SU-DHL-6 (cell line): ENCODE results near the gene RHBDD2.
A peak's percentile ranks its signal among the peaks of the same experiment; 100 is the strongest.

Source experiments
- H2AFZ ChIP-seq: fragments of 200-600 bp; sonication (generic); 2 replicates; pipeline ENCODE4 v1.6.1; 2014; ENCODE audit warnings: low read depth, mild to moderate bottlenecking, moderate library complexity, mixed read lengths, antibody characterized with exemption, low read length; ENCODE audit not compliant: severe bottlenecking
- H3F3A ChIP-seq: fragments of 200-600 bp; shearing (Covaris generic); 2 replicates; pipeline ENCODE4 v1.6.0; 2016; ENCODE audit warnings: antibody characterized with exemption, mild to moderate bottlenecking; ENCODE audit not compliant: insufficient read depth
- H3K27ac ChIP-seq: fragments of 200-600 bp; sonication (generic); 2 replicates; pipeline ENCODE4 v1.5.1; 2016; ENCODE audit warnings: low read depth, mild to moderate bottlenecking, low read length, moderate library complexity, mixed read lengths
- H3K27me3 ChIP-seq: fragments of 200-600 bp; sonication (generic), shearing (Covaris generic); 2 replicates; pipeline ENCODE4 v1.6.0; 2014; ENCODE audit warnings: mild to moderate bottlenecking, low read length
- H3K36me3 ChIP-seq: fragments of 200-600 bp; sonication (generic); 2 replicates; pipeline ENCODE4 v1.6.1; 2014; ENCODE audit warnings: mild to moderate bottlenecking, low read length, mixed read lengths
- H3K4me2 ChIP-seq: fragments of 300-600, 200-600 bp; shearing (Covaris generic), sonication (generic); 2 replicates; pipeline ENCODE4 v1.6.0; 2014; ENCODE audit warnings: low read length, low read depth, mild to moderate bottlenecking; ENCODE audit not compliant: poor library complexity, severe bottlenecking
- H3K4me3 ChIP-seq: fragments of 200-600 bp; sonication (generic); 2 replicates; pipeline ENCODE4 v1.5.1; 2014; ENCODE audit warnings: antibody characterized with exemption, low read length, mild to moderate bottlenecking, mixed read lengths; ENCODE audit not compliant: insufficient read depth, poor library complexity, severe bottlenecking
- H3K79me2 ChIP-seq: fragments of 200-600 bp; sonication (generic); 2 replicates; pipeline ENCODE4 v1.6.1; 2014; ENCODE audit warnings: mild to moderate bottlenecking, low read length, moderate library complexity; ENCODE audit not compliant: insufficient read depth
- H3K9ac ChIP-seq: fragments of 200-600 bp; sonication (generic); 2 replicates; pipeline ENCODE4 v1.7.0; 2014; ENCODE audit warnings: mild to moderate bottlenecking, low read length
- H3K9me2 ChIP-seq: fragments of 200-600 bp; sonication (generic); replicated peaks from 2 replicates; pipeline ENCODE4 v1.6.1; 2014; ENCODE audit warnings: low read length; ENCODE audit not compliant: insufficient read depth
- H3K9me3 ChIP-seq: fragments of 200-600 bp; sonication (generic); 2 replicates; pipeline ENCODE4 v1.6.1; 2014; ENCODE audit warnings: low read length, mixed read lengths; ENCODE audit not compliant: insufficient read depth
- H4K20me1 ChIP-seq: fragments of 200-600 bp; sonication (generic); 2 replicates; pipeline ENCODE4 v1.6.1; 2014; ENCODE audit warnings: low read depth, mild to moderate bottlenecking, antibody characterized with exemption, low read length, moderate library complexity, mixed read lengths
- CTCF ChIP-seq: fragments of 200-600 bp; sonication (generic); IDR thresholded peaks from one replicate; pipeline ENCODE4 v1.5.1; 2017; ENCODE audit warnings: antibody characterized with exemption, mild to moderate bottlenecking, low read length, moderate library complexity; ENCODE audit not compliant: insufficient read depth, poor library complexity, severe bottlenecking
- EZH2phosphoT487 ChIP-seq: fragments of 200-600 bp; sonication (generic), shearing (Covaris generic); conservative IDR thresholded peaks from 2 replicates; pipeline ENCODE4 v1.6.1; 2018; ENCODE audit warnings: mild to moderate bottlenecking, antibody characterized with exemption, low read length, moderate library complexity, mixed read lengths

RHBDD2 gene

GRCh38 chr7:75878312-75878768, 494 bp upstream of the RHBDD2 start:
- peak overlapping the region; percentile 22; the same call in 1 of the 2 replicates for H3K27ac ChIP-seq
- H4K20me1 ChIP-seq: no peaks in the 10 kb centered on the region
- no peaks in the 10 kb centered on the region for H3K27me3 ChIP-seq
- H2AFZ ChIP-seq: peak overlapping the region; percentile 81
- peak overlapping the region; percentile 35; the same call in 1 of the 2 replicates for H3K9ac ChIP-seq
- peak overlapping the region; percentile 39 for H3K4me3 ChIP-seq
- H3K79me2 ChIP-seq: peaks cover 7% of the 10 kb centered on the region
- no peaks in the 10 kb centered on the region for H3K9me3 ChIP-seq
- H3K36me3 ChIP-seq: no peaks in the 10 kb centered on the region
- no peaks in the 10 kb centered on the region for H3K9me2 ChIP-seq
- TF ChIP-seq CTCF (no peak), EZH2phosphoT487 (no peak)
- no peaks in the 10 kb centered on the region for H3F3A ChIP-seq
- peak overlapping the region; percentile 61 for H3K4me2 ChIP-seq

GRCh38 chr7:75879771-75880184, 944 bp downstream of the RHBDD2 start:
- Histone ChIP-seq H3K27ac (no peak overlapping the region), H3K9ac (peak overlapping the region; percentile 76), H3F3A (no peaks in the 10 kb centered on the region), H2AFZ (no peak overlapping the region), H3K79me2 (peaks cover 7% of the 10 kb centered on the region), H3K4me2 (peak overlapping the region; percentile 76), H3K4me3 (peak overlapping the region; percentile 70), H3K9me3 (no peaks in the 10 kb centered on the region), H3K36me3 (no peaks in the 10 kb centered on the region), H3K27me3 (no peaks in the 10 kb centered on the region), H3K9me2 (no peaks in the 10 kb centered on the region), H4K20me1 (no peaks in the 10 kb centered on the region)
- TF ChIP-seq EZH2phosphoT487 (no peak), CTCF (no peak)

- H3K27me3 ChIP-seq: no peaks in the 10 kb centered on the region
- TF ChIP-seq CTCF (no peak), EZH2phosphoT487 (no peak)
- H3K4me2 ChIP-seq: peak overlapping the region; percentile 76
- H3K9me3 ChIP-seq: no peaks in the 10 kb centered on the region
- 0 out of 2 replicates have a peak overlapping the region, but pooled peaks have one; percentile 76 for H3K9ac ChIP-seq
- peaks cover 7% of the 10 kb centered on the region for H3K79me2 ChIP-seq
- H3K4me3 ChIP-seq: no peak overlapping the region
- no peak overlapping the region for H3K27ac ChIP-seq
- H2AFZ ChIP-seq: no peak overlapping the region
- no peaks in the 10 kb centered on the region for H4K20me1 ChIP-seq
- H3F3A ChIP-seq: no peaks in the 10 kb centered on the region
- H3K9me2 ChIP-seq: no peaks in the 10 kb centered on the region
- no peaks in the 10 kb centered on the region for H3K36me3 ChIP-seq
Measured at GRCh38 chr7:75880242-75880641, 1.4 kb downstream of the RHBDD2 start.
